K562 (cell line): ENCODE measurements around the gene SLC5A3. TPM values are rescaled to one million over a fixed set of nuclear protein-coding genes. Genes with fewer than 3 reads are reported as not detected.

Experiments used
- CHD1 ChIP-seq: fragments of 200-600 bp; sonication (generic); IDR thresholded peaks from one replicate; pipeline ENCODE4 v1.6.1; 2012; ENCODE audit warnings: mild to moderate bottlenecking, moderate library complexity, low read length, inconsistent platforms
- CUX1 ChIP-seq: fragments of 200-800 bp; sonication (Bioruptor generic); IDR thresholded peaks from 2 replicates; pipeline ENCODE4 v1.6.1; 2016; ENCODE audit warnings: missing genetic modification characterization, missing compliant biosample characterization
- HMGN3 ChIP-seq: IDR thresholded peaks from 2 replicates; pipeline ENCODE4 v1.6.1; 2011; ENCODE audit warnings: borderline replicate concordance, low read depth, mild to moderate bottlenecking, mixed read lengths, low read length; ENCODE audit not compliant: insufficient read length; ENCODE audit errors: extremely low read depth
- HNRNPLL ChIP-seq: fragments of 200-400 bp; formaldehyde crosslinking; IDR thresholded peaks from 2 replicates; pipeline ENCODE4 v1.6.1; 2017; ENCODE audit warnings: low read length, low read depth, mild to moderate bottlenecking; ENCODE audit not compliant: poor library complexity, severe bottlenecking
- NR1H2 ChIP-seq: sonication (generic); formaldehyde crosslinking; IDR thresholded peaks from 2 replicates; pipeline ENCODE4 v1.4.0; 2020; ENCODE audit warnings: mild to moderate bottlenecking, missing genetic modification reagents
- PTBP1 ChIP-seq: fragments of 200-400 bp; formaldehyde crosslinking; IDR thresholded peaks from 2 replicates; pipeline ENCODE4 v1.6.1; 2017; ENCODE audit warnings: low read depth, low read length
- UBTF ChIP-seq, 2 experiments: IDR thresholded peaks; 2 replicates each; pipeline ENCODE4 v1.6.1; 2012; ENCODE audit warnings: improper control_type of control experiment in 2 of 2, low read depth in 2 of 2, low read length in 2 of 2, borderline replicate concordance in 1 of 2
- XRCC5 ChIP-seq: fragments of 200-400 bp; formaldehyde crosslinking; IDR thresholded peaks from 2 replicates; pipeline ENCODE4 v1.6.1; 2017; ENCODE audit warnings: low read depth, mild to moderate bottlenecking, low read length
- ZBTB17 ChIP-seq: fragments of 450-650 bp; formaldehyde crosslinking; IDR thresholded peaks from 2 replicates; pipeline ENCODE4 v1.4.0; 2020; ENCODE audit warnings: mild to moderate bottlenecking
- ZBTB9 ChIP-seq: fragments of 450-650 bp; formaldehyde crosslinking; IDR thresholded peaks from 2 replicates; pipeline ENCODE4 v1.4.0; 2020; ENCODE audit warnings: mild to moderate bottlenecking, moderate library complexity
- polyA plus RNA-seq, 8 experiments: library from polyadenylated mRNA; depleted of rRNA in 4 of 8; stranded (reverse) in 5 of 8; unstranded in 3 of 8; fragments of >200 nt; fragmentation: Nextera tagmentation in 2 of 8; fragmentation: Illumina TruSeq in 1 of 8; extraction: Ambion mirVana in 2 of 8; extraction: Trizol in 1 of 8; gene quantifications; 2 replicates each; pipeline versions ENCODE4 v1.2.1 to v1.2.3, GENCODE V29; 2011 to 2014; ENCODE audit warnings: inconsistent platforms in 1 of 8, missing spikeins in 1 of 8
- total RNA-seq, 7 experiments: library from RNA; depleted of rRNA in 6 of 7; stranded (reverse); fragments of >200 nt in 6 of 7; fragmentation: Illumina TruSeq in 2 of 7; extraction: Trizol in 2 of 7; gene quantifications; 2 replicates each; pipeline versions ENCODE4 v1.2.1 to v1.2.3, GENCODE V29; 2011 to 2021; ENCODE audit warnings: low replicate concordance in 1 of 7

Gene SLC5A3
- total and polyA plus RNA-seq, 9 of the 15 experiments (the other 6 are each of a cell fraction or from before 2014, with no cell fraction given) = 2.9 to 20.6 (median 9.0) TPM

- TF ChIP-seq CHD1 = peak; percentile 38
- TF ChIP-seq NR1H2 = no peak
- peak in 1 of 2 experiments; percentile 10; a peak in 1 of 4 replicates for TF ChIP-seq UBTF (IDR thresholded peaks at IDR 0.05; ENCODE audit: borderline replicate concordance in 1 of 2, low read depth in 2 of 2, low read length in 2 of 2)
- TF ChIP-seq ZBTB9 (CRISPR knock-in tag) = no peak
- peak; percentile 68; the same call in 1 of the 2 replicates for TF ChIP-seq ZBTB17 (CRISPR knock-in tag)
- TF ChIP-seq XRCC5 = 0 out of 2 replicates have a peak, but pooled peaks have one; percentile 28
- TF ChIP-seq HNRNPLL = peak; percentile 33
- 0 out of 2 replicates have a peak, but pooled peaks have one; percentile 38 for TF ChIP-seq PTBP1
- TF ChIP-seq HMGN3 = peak; percentile 1
- TF ChIP-seq CUX1 = 0 out of 2 replicates have a peak, but pooled peaks have one; percentile 4
Observed at GRCh38 chr21:34074283-34075090, 1.1 kb downstream of the SLC5A3 start (continued).
